Gastroesophageal sphincter (tissue), 3 donors: ENCODE data around the gene PLCB4.

Experiments
- POLR2A ChIP-seq, 2 donors: fragments of 450-650 bp; IDR thresholded peaks; one replicate each; pipeline ENCODE4 v1.6.1; 2017; ENCODE audit warnings: antibody characterized with exemption in 2 of 2, mild to moderate bottlenecking in 2 of 2, moderate library complexity in 1 of 2
- TF ChIP-seq, protein P1 (sequence below), 4 experiments: fragments of 200-600 bp in 2 of 4; fragments of 450-650 bp in 2 of 4; sonication (generic) in 1 of 4; IDR thresholded peaks; one replicate each; pipeline ENCODE4 v1.5.1; 2017 to 2019; ENCODE audit warnings: antibody characterized with exemption in 4 of 4, mild to moderate bottlenecking in 2 of 4, moderate library complexity in 2 of 4

DNA sequence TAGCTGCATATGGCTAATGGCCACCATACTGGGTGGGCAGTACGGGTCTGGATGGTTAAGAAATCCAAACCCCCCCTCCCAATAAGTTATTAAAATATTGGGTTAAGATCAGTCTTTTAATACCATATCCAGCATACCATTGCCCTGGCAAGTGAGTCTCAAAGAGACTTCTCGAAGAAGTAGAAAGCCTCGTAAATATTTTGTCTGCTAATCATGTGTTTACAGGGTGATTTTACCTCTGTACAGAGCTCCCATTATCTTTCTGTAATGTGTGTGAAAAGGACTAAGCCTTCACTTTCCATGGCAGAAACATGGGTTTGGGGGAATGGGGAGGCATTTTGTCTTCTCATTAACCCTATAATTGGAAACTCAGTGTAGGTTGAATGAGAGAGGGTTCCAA lies 270.8 kb downstream of the PLCB4 start:
- TF ChIP-seq, protein P1, sequence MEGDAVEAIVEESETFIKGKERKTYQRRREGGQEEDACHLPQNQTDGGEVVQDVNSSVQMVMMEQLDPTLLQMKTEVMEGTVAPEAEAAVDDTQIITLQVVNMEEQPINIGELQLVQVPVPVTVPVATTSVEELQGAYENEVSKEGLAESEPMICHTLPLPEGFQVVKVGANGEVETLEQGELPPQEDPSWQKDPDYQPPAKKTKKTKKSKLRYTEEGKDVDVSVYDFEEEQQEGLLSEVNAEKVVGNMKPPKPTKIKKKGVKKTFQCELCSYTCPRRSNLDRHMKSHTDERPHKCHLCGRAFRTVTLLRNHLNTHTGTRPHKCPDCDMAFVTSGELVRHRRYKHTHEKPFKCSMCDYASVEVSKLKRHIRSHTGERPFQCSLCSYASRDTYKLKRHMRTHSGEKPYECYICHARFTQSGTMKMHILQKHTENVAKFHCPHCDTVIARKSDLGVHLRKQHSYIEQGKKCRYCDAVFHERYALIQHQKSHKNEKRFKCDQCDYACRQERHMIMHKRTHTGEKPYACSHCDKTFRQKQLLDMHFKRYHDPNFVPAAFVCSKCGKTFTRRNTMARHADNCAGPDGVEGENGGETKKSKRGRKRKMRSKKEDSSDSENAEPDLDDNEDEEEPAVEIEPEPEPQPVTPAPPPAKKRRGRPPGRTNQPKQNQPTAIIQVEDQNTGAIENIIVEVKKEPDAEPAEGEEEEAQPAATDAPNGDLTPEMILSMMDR (IDR thresholded peaks at IDR 0.05), result no peak
- no peak for TF ChIP-seq POLR2A (IDR thresholded peaks at IDR 0.05)
